ENCODE results near the gene COL6A2. TPM values are rescaled to one million over a fixed set of nuclear protein-coding genes. Genes with fewer than 3 reads are reported as not detected.

Gene COL6A2
- total and polyA plus RNA-seq, 2 of the 13 experiments (the other 11 are each of a cell fraction or from before 2014, with no cell fraction given), result 0.07 to 0.41 TPM

DNA sequence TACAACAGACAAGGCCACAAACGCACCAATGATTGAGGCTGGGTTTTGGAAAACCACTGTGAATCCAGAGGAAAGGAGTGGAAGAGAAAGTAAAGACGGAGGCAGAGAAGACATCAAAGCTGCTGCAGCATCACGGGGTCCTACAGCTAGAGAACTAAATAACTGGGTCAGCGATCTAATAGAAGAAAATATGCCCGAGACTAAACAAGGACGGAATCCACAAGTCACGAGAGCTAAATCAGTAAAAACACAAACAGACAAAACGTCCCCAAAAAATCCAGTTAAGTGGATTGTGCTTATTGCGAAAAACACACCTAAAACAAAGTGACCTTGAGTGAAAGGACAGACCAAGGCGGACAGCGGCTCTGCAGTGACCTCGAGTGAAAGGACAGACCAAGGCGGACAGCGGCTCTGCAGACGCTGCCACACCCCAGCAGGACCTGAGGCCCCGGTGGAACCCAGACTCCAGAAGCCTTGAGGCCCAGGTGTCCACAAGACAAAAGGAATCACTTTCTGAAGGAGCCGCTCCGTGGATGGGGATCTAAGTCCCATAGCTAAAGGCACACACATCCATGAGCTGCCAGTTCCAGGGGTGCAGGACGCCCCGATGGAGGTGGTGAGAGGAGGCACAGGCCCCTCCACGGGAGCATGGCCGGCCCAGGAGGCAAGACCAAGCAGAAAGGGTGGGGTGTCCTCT lies 51.4 kb downstream of the COL6A2 start (continued):
- TF ChIP-seq, protein P1, sequence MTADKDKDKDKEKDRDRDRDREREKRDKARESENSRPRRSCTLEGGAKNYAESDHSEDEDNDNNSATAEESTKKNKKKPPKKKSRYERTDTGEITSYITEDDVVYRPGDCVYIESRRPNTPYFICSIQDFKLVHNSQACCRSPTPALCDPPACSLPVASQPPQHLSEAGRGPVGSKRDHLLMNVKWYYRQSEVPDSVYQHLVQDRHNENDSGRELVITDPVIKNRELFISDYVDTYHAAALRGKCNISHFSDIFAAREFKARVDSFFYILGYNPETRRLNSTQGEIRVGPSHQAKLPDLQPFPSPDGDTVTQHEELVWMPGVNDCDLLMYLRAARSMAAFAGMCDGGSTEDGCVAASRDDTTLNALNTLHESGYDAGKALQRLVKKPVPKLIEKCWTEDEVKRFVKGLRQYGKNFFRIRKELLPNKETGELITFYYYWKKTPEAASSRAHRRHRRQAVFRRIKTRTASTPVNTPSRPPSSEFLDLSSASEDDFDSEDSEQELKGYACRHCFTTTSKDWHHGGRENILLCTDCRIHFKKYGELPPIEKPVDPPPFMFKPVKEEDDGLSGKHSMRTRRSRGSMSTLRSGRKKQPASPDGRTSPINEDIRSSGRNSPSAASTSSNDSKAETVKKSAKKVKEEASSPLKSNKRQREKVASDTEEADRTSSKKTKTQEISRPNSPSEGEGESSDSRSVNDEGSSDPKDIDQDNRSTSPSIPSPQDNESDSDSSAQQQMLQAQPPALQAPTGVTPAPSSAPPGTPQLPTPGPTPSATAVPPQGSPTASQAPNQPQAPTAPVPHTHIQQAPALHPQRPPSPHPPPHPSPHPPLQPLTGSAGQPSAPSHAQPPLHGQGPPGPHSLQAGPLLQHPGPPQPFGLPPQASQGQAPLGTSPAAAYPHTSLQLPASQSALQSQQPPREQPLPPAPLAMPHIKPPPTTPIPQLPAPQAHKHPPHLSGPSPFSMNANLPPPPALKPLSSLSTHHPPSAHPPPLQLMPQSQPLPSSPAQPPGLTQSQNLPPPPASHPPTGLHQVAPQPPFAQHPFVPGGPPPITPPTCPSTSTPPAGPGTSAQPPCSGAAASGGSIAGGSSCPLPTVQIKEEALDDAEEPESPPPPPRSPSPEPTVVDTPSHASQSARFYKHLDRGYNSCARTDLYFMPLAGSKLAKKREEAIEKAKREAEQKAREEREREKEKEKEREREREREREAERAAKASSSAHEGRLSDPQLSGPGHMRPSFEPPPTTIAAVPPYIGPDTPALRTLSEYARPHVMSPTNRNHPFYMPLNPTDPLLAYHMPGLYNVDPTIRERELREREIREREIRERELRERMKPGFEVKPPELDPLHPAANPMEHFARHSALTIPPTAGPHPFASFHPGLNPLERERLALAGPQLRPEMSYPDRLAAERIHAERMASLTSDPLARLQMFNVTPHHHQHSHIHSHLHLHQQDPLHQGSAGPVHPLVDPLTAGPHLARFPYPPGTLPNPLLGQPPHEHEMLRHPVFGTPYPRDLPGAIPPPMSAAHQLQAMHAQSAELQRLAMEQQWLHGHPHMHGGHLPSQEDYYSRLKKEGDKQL (CRISPR knock-in tag; IDR thresholded peaks at IDR 0.05; ENCODE audit: low read depth), result no peak
- TF ChIP-seq RXRA (CRISPR knock-in tag; IDR thresholded peaks at IDR 0.05), result peak; percentile 23; the same call in 1 of the 2 replicates
- TF ChIP-seq, protein P2, sequence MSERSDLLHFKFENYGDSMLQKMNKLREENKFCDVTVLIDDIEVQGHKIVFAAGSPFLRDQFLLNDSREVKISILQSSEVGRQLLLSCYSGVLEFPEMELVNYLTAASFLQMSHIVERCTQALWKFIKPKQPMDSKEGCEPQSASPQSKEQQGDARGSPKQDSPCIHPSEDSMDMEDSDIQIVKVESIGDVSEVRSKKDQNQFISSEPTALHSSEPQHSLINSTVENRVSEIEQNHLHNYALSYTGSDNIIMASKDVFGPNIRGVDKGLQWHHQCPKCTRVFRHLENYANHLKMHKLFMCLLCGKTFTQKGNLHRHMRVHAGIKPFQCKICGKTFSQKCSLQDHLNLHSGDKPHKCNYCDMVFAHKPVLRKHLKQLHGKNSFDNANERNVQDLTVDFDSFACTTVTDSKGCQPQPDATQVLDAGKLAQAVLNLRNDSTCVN (CRISPR knock-in tag; IDR thresholded peaks at IDR 0.05; ENCODE audit: borderline replicate concordance), result no peak
- no peak for TF ChIP-seq ZSCAN9 (CRISPR knock-in tag; IDR thresholded peaks at IDR 0.05; ENCODE audit: borderline replicate concordance)
- no peak for TF ChIP-seq ZSCAN22 (CRISPR knock-in tag; IDR thresholded peaks at IDR 0.05)
- TF ChIP-seq RFX5 (IDR thresholded peaks at IDR 0.05; ENCODE audit: low read depth, low read length), result no peak
- TF ChIP-seq HNF4A (CRISPR knock-in tag; IDR thresholded peaks at IDR 0.05), result 0 out of 2 replicates have a peak, but pooled peaks have one; percentile 41
- no peak for TF ChIP-seq ZNF775 (CRISPR knock-in tag; IDR thresholded peaks at IDR 0.05; ENCODE audit: borderline replicate concordance)
- TF ChIP-seq ZFP37 (CRISPR knock-in tag; IDR thresholded peaks at IDR 0.05; ENCODE audit: borderline replicate concordance), result no peak
- peak; percentile 88 for TF ChIP-seq ESRRA (CRISPR knock-in tag; IDR thresholded peaks at IDR 0.05; ENCODE audit: low read depth)
- no peak for TF ChIP-seq ZNF569 (CRISPR knock-in tag; IDR thresholded peaks at IDR 0.05; ENCODE audit: borderline replicate concordance)
- TF ChIP-seq TBX3 (IDR thresholded peaks at IDR 0.05; ENCODE audit: borderline replicate concordance), result no peak
- TF ChIP-seq FOXP1 (IDR thresholded peaks at IDR 0.05), result no peak
- no peak for TF ChIP-seq FOXP1 (CRISPR knock-in tag; IDR thresholded peaks at IDR 0.05)
- TF ChIP-seq ZNF562 (CRISPR knock-in tag; IDR thresholded peaks at IDR 0.05; ENCODE audit: borderline replicate concordance), result no peak
- TF ChIP-seq, protein P3, sequence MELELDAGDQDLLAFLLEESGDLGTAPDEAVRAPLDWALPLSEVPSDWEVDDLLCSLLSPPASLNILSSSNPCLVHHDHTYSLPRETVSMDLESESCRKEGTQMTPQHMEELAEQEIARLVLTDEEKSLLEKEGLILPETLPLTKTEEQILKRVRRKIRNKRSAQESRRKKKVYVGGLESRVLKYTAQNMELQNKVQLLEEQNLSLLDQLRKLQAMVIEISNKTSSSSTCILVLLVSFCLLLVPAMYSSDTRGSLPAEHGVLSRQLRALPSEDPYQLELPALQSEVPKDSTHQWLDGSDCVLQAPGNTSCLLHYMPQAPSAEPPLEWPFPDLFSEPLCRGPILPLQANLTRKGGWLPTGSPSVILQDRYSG (CRISPR knock-in tag; IDR thresholded peaks at IDR 0.05), result no peak
- TF ChIP-seq, protein P4, sequence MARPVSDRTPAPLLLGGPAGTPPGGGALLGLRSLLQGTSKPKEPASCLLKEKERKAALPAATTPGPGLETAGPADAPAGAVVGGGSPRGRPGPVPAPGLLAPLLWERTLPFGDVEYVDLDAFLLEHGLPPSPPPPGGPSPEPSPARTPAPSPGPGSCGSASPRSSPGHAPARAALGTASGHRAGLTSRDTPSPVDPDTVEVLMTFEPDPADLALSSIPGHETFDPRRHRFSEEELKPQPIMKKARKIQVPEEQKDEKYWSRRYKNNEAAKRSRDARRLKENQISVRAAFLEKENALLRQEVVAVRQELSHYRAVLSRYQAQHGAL (CRISPR knock-in tag; IDR thresholded peaks at IDR 0.05; ENCODE audit: not compliant biosample characterization), result no peak
- TF ChIP-seq ZNF510 (CRISPR knock-in tag; IDR thresholded peaks at IDR 0.05; ENCODE audit: low read depth), result no peak
- TF ChIP-seq GATAD2A (CRISPR knock-in tag; IDR thresholded peaks at IDR 0.05), result peak; percentile 36; the same call in 1 of the 2 replicates
- no peak for TF ChIP-seq EZH2 (conservative IDR thresholded peaks at IDR 0.05; ENCODE audit: low read depth, low read length)
- no peak for TF ChIP-seq ZNF10 (CRISPR knock-in tag; IDR thresholded peaks at IDR 0.05; ENCODE audit: borderline replicate concordance, low read depth)
- no peak for TF ChIP-seq JUNB (CRISPR knock-in tag; IDR thresholded peaks at IDR 0.05; ENCODE audit: borderline replicate concordance)
- TF ChIP-seq ATF7 (IDR thresholded peaks at IDR 0.05), result no peak
- TF ChIP-seq ATF7 (CRISPR knock-in tag; IDR thresholded peaks at IDR 0.05), result no peak
